Activated CD8-positive, alpha-beta T cell treated with anti-CD3 and anti-CD28 coated beads for 36 hours (primary cell): ENCODE measurements around the gene C1orf167. TPM values are rescaled to one million over a fixed set of nuclear protein-coding genes. Genes with fewer than 3 reads are reported as not detected.

Experiments used
- ATAC-seq: fragments of 200-7000 bp; cut with Tn5 transposase; one replicate; pipeline ENCODE4 v1.10.0; 2021; ENCODE audit warnings: mild to moderate bottlenecking, moderate library complexity
- CTCF ChIA-PET: fragments of 350-600 bp; sonication (Branson Sonifier 250); formaldehyde crosslinking; loops from one replicate; lab custom pipeline; 2021; ENCODE audit warnings: antibody characterized with exemption; lab: Charles Lee
- POLR2A ChIA-PET: fragments of 350-600 bp; sonication (Branson Sonifier 250); formaldehyde crosslinking; loops from one replicate; lab custom pipeline; 2021; ENCODE audit warnings: antibody characterized with exemption; lab: Charles Lee
- DNase-seq: peaks from one replicate; pipeline ENCODE4 v3.0.0-alpha.2; 2020
- H3K27ac Mint-ChIP-seq: one replicate; pipeline ENCODE4 v1.8.0; 2021; ENCODE audit warnings: mild to moderate bottlenecking, mixed read lengths
- H3K27me3 Mint-ChIP-seq: one replicate; pipeline ENCODE4 v1.8.0; 2021; ENCODE audit warnings: mixed read lengths
- H3K36me3 Mint-ChIP-seq: one replicate; pipeline ENCODE4 v1.8.0; 2021; ENCODE audit warnings: low read depth, mixed read lengths
- H3K4me1 Mint-ChIP-seq: one replicate; pipeline ENCODE4 v1.8.0; 2021; ENCODE audit warnings: low read depth, mixed read lengths
- H3K4me3 Mint-ChIP-seq: one replicate; pipeline ENCODE4 v1.8.0; 2021; ENCODE audit warnings: mild to moderate bottlenecking, moderate library complexity, mixed read lengths
- H3K9me3 Mint-ChIP-seq: one replicate; pipeline ENCODE4 v1.8.0; 2021; ENCODE audit warnings: mixed read lengths
- intact Hi-C: fragments of 100-400 bp; cut with micrococcal nuclease; formaldehyde crosslinking; loops from one replicate; pipeline ENCODE4 v1.10.0; 2022
- total RNA-seq, 2 experiments: library from RNA; stranded (reverse); gene quantifications; one replicate each; pipeline ENCODE4 v1.2.3, GENCODE V29; 2021
- TF ChIP-seq, protein P1 (sequence below): fragments of 200-600 bp; IDR thresholded peaks from one replicate; pipeline ENCODE4 v1.8.0; 2022; ENCODE audit warnings: antibody characterized with exemption, mild to moderate bottlenecking

The C1orf167 gene
- total RNA-seq, 2 experiments from 2014 or later, result not detected

GRCh38 chr1:11795238-11795890 is 33.4 kb downstream of the C1orf167 start:
- ATAC-seq, result no peak
- no peaks in the 10 kb centered on the region for H3K27me3 Mint-ChIP-seq
- ChIA-PET CTCF (no interaction called here), POLR2A (interaction anchor here (1.2 kb wide), 1 partner anchor 115 kb away, joined by 3 read pairs; no protein-coding TSS in a partner anchor)
- intact Hi-C loops, result no loop called here
- H3K4me1 Mint-ChIP-seq, result no peaks in the 10 kb centered on the region
- H3K9me3 Mint-ChIP-seq, result no peaks in the 10 kb centered on the region
- H3K27ac Mint-ChIP-seq, result no peak overlapping the region
- no peak for DNase-seq
- H3K4me3 Mint-ChIP-seq, result no peak overlapping the region
- TF ChIP-seq, protein P1, sequence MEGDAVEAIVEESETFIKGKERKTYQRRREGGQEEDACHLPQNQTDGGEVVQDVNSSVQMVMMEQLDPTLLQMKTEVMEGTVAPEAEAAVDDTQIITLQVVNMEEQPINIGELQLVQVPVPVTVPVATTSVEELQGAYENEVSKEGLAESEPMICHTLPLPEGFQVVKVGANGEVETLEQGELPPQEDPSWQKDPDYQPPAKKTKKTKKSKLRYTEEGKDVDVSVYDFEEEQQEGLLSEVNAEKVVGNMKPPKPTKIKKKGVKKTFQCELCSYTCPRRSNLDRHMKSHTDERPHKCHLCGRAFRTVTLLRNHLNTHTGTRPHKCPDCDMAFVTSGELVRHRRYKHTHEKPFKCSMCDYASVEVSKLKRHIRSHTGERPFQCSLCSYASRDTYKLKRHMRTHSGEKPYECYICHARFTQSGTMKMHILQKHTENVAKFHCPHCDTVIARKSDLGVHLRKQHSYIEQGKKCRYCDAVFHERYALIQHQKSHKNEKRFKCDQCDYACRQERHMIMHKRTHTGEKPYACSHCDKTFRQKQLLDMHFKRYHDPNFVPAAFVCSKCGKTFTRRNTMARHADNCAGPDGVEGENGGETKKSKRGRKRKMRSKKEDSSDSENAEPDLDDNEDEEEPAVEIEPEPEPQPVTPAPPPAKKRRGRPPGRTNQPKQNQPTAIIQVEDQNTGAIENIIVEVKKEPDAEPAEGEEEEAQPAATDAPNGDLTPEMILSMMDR, result no peak
- peaks cover 6% of the 10 kb centered on the region for H3K36me3 Mint-ChIP-seq

DNA sequence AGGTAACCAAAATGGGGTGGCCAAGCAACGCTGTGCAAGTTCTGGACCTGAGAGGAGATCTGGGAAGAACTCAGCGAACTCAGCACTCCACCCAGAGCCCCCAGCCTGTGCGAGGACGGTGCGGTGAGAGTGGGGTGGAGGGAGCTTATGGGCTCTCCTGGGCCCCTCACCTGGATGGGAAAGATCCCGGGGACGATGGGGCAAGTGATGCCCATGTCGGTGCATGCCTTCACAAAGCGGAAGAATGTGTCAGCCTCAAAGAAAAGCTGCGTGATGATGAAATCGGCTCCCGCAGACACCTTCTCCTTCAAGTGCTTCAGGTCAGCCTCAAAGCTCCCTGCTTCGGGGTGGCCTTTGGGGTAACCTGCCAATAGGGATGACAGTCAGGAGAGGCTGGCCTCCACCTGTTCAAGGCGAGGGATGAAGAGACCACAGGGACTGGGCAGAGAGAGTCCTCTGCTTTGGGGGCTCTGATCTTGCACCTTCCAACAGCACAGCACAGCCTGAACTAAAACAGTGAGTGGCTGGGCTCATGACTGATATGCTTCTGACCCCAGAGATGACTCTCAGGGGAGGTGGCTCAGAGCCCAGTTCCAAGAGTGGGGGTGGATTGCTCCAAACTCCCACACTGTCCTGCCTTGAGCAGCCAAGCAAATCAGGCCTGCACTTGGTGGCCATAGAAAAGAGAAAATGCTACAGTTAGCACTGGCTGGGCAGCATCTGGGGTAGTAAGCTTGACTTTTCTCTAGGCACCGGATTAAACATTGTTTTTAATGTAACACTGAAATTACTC is 34.2 kb downstream of the C1orf167 start:
- CTCF ChIA-PET, result no interaction called here
- Mint-ChIP-seq H3K4me1 (peaks cover 1% of the 10 kb centered on the region), H3K27ac (no peak overlapping the region), H3K27me3 (no peaks in the 10 kb centered on the region), H3K36me3 (peaks cover 10% of the 10 kb centered on the region), H3K4me3 (no peak overlapping the region), H3K9me3 (no peaks in the 10 kb centered on the region)
- intact Hi-C loops, result no loop called here
- ATAC-seq (no peak), DNase-seq (no peak)
- POLR2A ChIA-PET, result interaction anchor here (0.9 to 1.2 kb wide), 2 partner anchors 112 to 114 kb away, joined by 3 to 6 read pairs; no protein-coding TSS in a partner anchor
- TF ChIP-seq, protein P1, result no peak

- ATAC-seq, result no peak
- no peaks in the 10 kb centered on the region for H3K27me3 Mint-ChIP-seq
- intact Hi-C loops, result no loop called here
- no peaks in the 10 kb centered on the region for H3K9me3 Mint-ChIP-seq
- peaks cover 12% of the 10 kb centered on the region for H3K4me1 Mint-ChIP-seq
- H3K4me3 Mint-ChIP-seq, result no peak overlapping the region
- TF ChIP-seq, protein P1, result no peak
- H3K27ac Mint-ChIP-seq, result no peak overlapping the region
- ChIA-PET POLR2A (interaction anchor here (1.3 kb wide), 1 partner anchor 110 kb away, joined by 9 read pairs; no protein-coding TSS in a partner anchor), CTCF (interaction anchor here (0.9 kb wide), 1 partner anchor 147 kb away, joined by 3 read pairs; no protein-coding TSS in a partner anchor)
- no peak for DNase-seq
- peaks cover 10% of the 10 kb centered on the region for H3K36me3 Mint-ChIP-seq
These were observed 35.7 kb downstream of the C1orf167 start for GRCh38 chr1:11797525-11798216.

DNA sequence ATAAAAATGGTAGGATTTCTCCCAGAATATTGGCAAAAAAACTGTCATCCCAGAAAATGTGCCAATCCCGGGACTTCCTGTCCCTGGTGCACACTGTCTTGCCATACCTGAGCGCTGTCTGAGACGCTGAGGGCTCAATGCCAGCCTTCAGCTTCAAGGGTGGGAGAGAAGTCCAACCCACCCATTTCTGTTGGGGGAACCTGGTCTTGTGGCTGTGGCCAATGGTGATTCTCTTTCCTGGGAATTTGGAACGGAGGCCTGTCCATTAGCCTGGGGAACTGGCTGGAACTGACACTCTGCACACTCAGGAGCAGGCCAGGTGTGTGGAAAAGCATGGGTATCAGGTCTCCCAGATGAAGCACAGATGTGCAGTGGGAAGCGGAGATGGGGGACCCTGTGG is 37.1 kb downstream of the C1orf167 start:
- Mint-ChIP-seq H3K4me1 (peaks cover 25% of the 10 kb centered on the region), H3K36me3 (peaks cover 10% of the 10 kb centered on the region), H3K9me3 (no peaks in the 10 kb centered on the region), H3K27me3 (no peaks in the 10 kb centered on the region), H3K4me3 (no peak overlapping the region), H3K27ac (no peak overlapping the region)
- CTCF ChIA-PET, result no interaction called here
- intact Hi-C loops, result no loop called here
- no peak for ATAC-seq
- TF ChIP-seq, protein P1, result no peak
- DNase-seq, result no peak
- POLR2A ChIA-PET, result no interaction called here
